IPS-NIHi11 (cell line): Measurements from ENCODE around the gene TTYH3.
A peak's percentile ranks its signal among the peaks of the same experiment; 100 is the strongest.
"Not testable (repeated sequence)": the region's sequence is repeated elsewhere in the genome, so short reads cannot be mapped to it uniquely, and the experiment has no call there.

Source experiments
- DNase-seq: peaks from one replicate; pipeline ENCODE4 v3.0.0; 2012; ENCODE audit warnings: mixed read lengths, low spot score

The TTYH3 gene

GRCh38 chr7:2631946-2632732 lies at the start of gene TTYH3:
TTYH3 (plus strand) TSS chr7:2631986; CDS start chr7:2632156, 170 bp downstream.
- no peak for DNase-seq

- DNase-seq: no peak
Measured at GRCh38 chr7:2582006-2582735, 49.6 kb upstream of the TTYH3 start.

- DNase-seq: no peak
Measured at GRCh38 chr7:2583798-2584580, 47.8 kb upstream of the TTYH3 start.

- no peak for DNase-seq
Measured at GRCh38 chr7:2585446-2585845, 46.3 kb upstream of the TTYH3 start.

GRCh38 chr7:2586326-2587020 lies 45.3 kb upstream of the TTYH3 start:
- no peak for DNase-seq

- no peak for DNase-seq
Measured at GRCh38 chr7:2587134-2587533, 44.7 kb upstream of the TTYH3 start.

GRCh38 chr7:2587778-2588177 lies 44.0 kb upstream of the TTYH3 start:
- DNase-seq: no peak

GRCh38 chr7:2589341-2589740 lies 42.4 kb upstream of the TTYH3 start:
- no peak for DNase-seq

- not testable (repeated sequence) for DNase-seq
Measured at GRCh38 chr7:2589941-2590340, 41.8 kb upstream of the TTYH3 start.

- no peak for DNase-seq
Measured at GRCh38 chr7:2592375-2592865, 39.4 kb upstream of the TTYH3 start.

- DNase-seq: no peak
Measured at GRCh38 chr7:2593036-2593727, 38.6 kb upstream of the TTYH3 start.

GRCh38 chr7:2594599-2594998 lies 37.2 kb upstream of the TTYH3 start:
- DNase-seq: no peak

- DNase-seq: no peak
Measured at GRCh38 chr7:2595258-2595860, 36.4 kb upstream of the TTYH3 start.

GRCh38 chr7:2596464-2597272 lies 35.1 kb upstream of the TTYH3 start:
- DNase-seq: no peak

GRCh38 chr7:2597273-2597640 lies 34.5 kb upstream of the TTYH3 start:
- DNase-seq: no peak

- no peak for DNase-seq
Measured at GRCh38 chr7:2598154-2598823, 33.5 kb upstream of the TTYH3 start.

GRCh38 chr7:2601065-2601464 lies 30.7 kb upstream of the TTYH3 start:
- peak; percentile 86 for DNase-seq

GRCh38 chr7:2601907-2602306 lies 29.9 kb upstream of the TTYH3 start:
- DNase-seq: no peak

GRCh38 chr7:2602406-2603043 lies 29.3 kb upstream of the TTYH3 start:
- DNase-seq: no peak
